HUES48 (cell line): ENCODE data around the gene CORO1C.
A peak's percentile ranks its signal among the peaks of the same experiment; 100 is the strongest.
"Not testable (repeated sequence)": the region's sequence is repeated elsewhere in the genome, so short reads cannot be mapped to it uniquely, and the experiment has no call there.

Experiments
- H3K27ac ChIP-seq: one replicate; pipeline ENCODE4 v1.7.0; 2013; ENCODE audit warnings: low read depth, low read length, inconsistent platforms
- H3K27me3 ChIP-seq: 2 replicates; pipeline ENCODE4 v1.6.1; 2013; ENCODE audit warnings: mild to moderate bottlenecking, low read length; ENCODE audit not compliant: control insufficient read depth, insufficient read depth
- H3K36me3 ChIP-seq: 2 replicates; pipeline ENCODE4 v1.6.1; 2013; ENCODE audit warnings: low read length; ENCODE audit not compliant: control insufficient read depth, insufficient read depth
- H3K4me1 ChIP-seq: 2 replicates; pipeline ENCODE4 v1.6.1; 2013; ENCODE audit warnings: mild to moderate bottlenecking, low read length; ENCODE audit not compliant: control insufficient read depth, insufficient read depth
- H3K4me3 ChIP-seq: 2 replicates; pipeline ENCODE4 v1.5.1; 2013; ENCODE audit warnings: mild to moderate bottlenecking, low read depth, low read length
- H3K9ac ChIP-seq: 2 replicates; pipeline ENCODE4 v1.6.1; 2013; ENCODE audit warnings: mild to moderate bottlenecking, low read depth, low read length, moderate library complexity
- H3K9me3 ChIP-seq: 2 replicates; pipeline ENCODE4 v1.6.1; 2013; ENCODE audit warnings: low read length; ENCODE audit not compliant: control insufficient read depth, insufficient read depth

CORO1C gene

DNA sequence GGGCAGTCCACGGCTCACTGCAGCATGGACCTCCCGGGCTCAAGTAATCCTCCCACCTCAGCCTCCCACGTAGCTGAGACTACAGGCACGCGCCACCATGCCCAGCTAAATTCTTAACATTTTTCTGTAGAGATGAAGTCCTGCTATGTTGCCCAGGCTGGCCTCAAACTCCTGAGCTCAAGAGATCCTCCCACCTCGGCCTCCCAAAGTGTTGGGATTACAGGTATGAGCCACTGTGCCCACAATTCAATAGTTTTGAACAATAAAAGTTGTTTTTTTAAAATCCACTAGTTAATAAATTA, 1.9 kb upstream of the CORO1C start:
- H3K4me1 ChIP-seq: peaks cover 16% of the 10 kb centered on the region
- H3K9me3 ChIP-seq, H3K4me3 ChIP-seq, H3K27me3 ChIP-seq, H3K9ac ChIP-seq, H3K36me3 ChIP-seq, H3K27ac ChIP-seq: not testable (repeated sequence)

DNA sequence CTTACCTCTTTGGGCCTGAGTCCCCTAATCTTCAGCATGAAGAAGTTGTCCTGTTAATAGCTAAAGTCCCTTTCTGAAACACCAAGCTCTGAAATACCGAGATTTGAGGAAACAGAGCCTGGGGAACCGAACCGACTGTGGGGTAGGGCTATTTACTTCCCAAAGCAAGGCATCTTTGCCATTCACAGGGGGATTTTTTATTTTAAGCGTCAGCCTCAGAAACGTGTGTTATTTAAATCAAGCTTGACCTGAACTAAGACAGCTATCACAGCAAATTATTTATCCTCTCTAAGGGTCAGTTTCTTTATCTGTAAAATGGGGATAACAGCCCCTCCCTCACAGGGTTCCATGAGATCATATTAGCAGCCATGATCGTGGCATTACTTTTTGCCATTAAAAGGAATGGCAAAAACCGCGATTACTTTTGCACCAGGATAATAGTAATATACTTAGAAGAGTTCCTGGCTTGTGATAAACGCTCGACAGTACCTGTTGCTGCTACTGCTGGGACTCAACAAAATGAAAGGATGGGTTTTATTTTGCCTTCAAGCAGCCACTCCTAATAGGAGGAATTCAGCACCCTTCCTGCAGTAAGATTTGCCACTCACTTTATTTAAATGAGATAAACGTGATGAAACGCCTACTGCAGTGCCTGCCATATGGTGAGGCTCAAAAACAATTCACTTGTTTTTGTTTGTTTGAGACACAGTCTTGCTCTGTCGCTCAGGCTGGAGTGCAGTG, 1.3 kb upstream of the CORO1C start:
- Histone ChIP-seq H3K4me1 (peaks cover 16% of the 10 kb centered on the region), H3K27ac (peak overlapping the region; percentile 82), H3K4me3 (peak overlapping the region; percentile 61), H3K9ac (no peak overlapping the region; the same call in 1 of the 2 replicates), H3K9me3 (no peaks in the 10 kb centered on the region), H3K36me3 (no peaks in the 10 kb centered on the region), H3K27me3 (no peaks in the 10 kb centered on the region)

DNA sequence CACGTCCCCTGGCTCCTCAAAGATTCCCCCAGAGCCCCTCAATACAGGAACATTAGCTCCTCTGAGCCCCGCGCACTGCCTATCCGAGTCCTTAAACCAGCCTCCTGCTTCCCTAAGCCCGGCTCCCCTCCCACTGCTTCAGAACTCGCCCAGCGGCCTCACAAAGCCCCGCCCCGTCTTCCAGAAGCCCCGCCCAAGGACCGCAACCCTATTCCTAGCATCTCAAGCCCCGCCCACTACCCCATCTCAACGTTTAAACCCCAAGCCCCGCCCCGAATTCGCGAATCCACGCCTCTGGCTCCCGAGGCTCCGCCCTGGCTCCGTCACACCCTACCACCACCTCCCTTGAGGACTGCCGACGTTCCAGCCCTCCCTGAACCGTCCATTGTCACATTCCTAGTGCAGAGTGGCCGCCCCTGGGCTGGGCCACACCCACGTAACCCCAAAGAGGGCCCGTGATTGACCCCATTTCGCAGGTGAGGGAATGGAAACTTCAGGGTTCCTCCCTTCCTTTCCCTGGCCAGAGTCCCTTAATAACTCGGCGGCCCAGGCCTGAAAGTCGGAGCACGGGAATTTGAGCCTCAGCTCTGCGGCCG, 646 bp upstream of the CORO1C start:
- peak overlapping the region; percentile 97 for H3K27ac ChIP-seq
- peak overlapping the region; percentile 58 for H3K9ac ChIP-seq
- H3K27me3 ChIP-seq: no peaks in the 10 kb centered on the region
- no peaks in the 10 kb centered on the region for H3K9me3 ChIP-seq
- H3K4me1 ChIP-seq: peaks cover 16% of the 10 kb centered on the region
- peak overlapping the region; percentile 85 for H3K4me3 ChIP-seq
- no peaks in the 10 kb centered on the region for H3K36me3 ChIP-seq

DNA sequence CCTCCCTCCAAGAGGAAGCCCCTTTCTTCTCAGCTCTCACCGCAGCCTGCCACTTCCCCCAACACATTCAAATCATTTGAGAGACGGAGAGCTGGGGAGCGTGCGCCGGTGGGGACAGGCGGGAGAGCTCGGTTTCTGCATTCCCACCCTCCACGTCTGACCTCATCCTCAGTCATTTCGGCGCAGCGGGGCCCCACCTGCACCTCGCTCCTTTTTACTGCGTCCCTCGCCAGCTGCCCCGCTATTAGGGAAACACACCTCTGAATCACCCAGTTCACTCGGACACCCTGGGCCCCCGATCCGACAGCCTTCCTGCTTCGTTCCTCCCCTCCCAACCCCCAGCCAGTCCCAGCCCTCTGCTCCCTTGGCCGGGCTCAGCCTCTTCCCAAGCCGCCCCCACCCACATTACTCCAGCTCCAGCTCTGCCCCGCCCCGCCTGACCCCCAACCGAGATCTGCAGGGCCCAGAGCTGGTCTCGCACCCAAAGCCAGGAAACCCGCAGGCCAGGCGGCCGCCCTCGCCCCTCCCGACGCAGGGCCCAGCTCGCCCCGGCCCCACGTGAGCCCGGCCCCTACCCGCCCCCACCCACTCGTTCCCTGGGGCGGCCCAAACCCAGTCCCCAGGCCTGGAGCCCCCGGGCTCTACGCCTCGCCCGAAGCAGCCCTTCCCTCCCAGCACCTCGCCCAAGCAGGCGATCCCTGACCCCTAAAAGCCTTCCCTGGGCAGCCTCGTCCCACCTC, 783 bp downstream of the CORO1C start:
- Histone ChIP-seq H3K27ac (peak overlapping the region; percentile 97), H3K36me3 (no peaks in the 10 kb centered on the region), H3K4me3 (peak overlapping the region; percentile 85), H3K9ac (peak overlapping the region; percentile 76), H3K4me1 (peaks cover 17% of the 10 kb centered on the region), H3K9me3 (no peaks in the 10 kb centered on the region), H3K27me3 (no peaks in the 10 kb centered on the region)

DNA sequence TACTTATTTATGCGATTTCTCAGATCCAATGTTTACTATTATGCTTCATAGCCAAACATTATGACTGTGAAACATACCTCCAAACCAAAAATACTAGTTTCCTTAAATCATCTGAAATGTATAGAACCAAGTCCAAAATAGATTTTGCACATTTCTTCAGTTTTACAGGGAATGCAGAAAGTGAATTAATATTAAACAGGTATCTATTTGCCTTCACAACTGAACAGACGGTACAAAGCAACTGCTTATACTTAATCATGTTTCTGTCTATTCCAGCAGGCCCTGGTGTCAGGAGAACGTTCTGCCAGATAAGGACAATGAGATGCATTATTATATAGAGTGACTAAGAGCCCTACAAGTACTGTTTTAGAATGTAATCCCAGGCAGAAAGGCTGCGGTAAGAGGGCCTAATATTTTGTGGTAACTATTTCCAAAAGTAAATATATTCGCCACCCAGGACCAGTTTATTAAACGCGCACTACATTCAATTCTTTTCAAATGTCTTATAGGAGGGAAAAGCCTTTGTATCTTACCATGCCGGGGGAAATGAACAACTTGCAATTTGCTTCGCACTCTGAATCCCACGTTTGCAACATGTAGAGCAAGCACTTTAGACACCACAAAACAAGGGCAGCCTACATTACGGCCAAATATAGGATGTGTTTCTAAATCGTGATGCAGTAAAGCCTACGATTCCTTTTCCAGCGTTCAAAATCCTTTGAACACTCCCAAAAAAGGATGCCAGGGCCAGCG, 1.5 kb downstream of the CORO1C start:
- Histone ChIP-seq H3K27ac (peak overlapping the region; percentile 97), H3K4me3 (peak overlapping the region; percentile 85), H3K4me1 (peaks cover 24% of the 10 kb centered on the region), H3K36me3 (no peaks in the 10 kb centered on the region), H3K9ac (peak overlapping the region; percentile 66), H3K9me3 (no peaks in the 10 kb centered on the region), H3K27me3 (no peaks in the 10 kb centered on the region)

DNA sequence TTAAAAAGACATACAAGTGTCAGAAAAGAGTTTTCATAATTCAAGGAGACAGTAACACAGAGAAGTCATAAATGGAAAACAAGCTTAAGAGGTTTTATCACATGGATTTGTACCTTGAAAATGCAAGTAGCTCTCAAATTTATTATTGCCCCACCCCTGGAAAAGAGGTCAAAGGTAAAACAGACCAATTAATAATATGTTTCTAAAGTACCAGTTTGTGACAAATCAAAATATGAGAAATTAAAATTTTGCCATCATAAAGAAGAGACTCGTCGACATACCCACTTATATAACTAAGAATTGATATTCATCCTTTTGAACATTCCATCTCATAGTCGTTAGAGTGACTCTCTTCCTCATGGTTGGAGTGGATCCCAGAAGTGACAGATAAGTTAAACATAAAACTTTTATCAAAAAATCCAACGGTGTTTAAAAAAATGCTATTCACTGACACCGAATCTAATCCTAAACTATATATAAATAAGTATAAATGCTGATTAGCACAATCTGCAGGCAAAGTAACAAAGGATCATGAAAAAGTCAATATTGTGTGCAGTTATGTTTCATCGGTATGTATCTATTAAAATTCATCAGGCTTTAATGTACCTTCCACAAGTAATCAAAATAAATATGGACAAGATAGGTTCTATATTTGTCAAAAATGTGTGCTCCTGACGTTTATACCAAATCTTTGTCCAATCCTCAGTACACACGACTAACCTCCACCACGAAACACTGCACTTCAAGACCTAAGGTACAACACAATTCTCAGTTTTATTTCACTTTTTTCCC, 2.3 kb downstream of the CORO1C start:
- Histone ChIP-seq H3K27ac (peak overlapping the region; percentile 97), H3K4me3 (peak overlapping the region; percentile 85), H3K36me3 (no peaks in the 10 kb centered on the region), H3K4me1 (peaks cover 32% of the 10 kb centered on the region), H3K27me3 (no peaks in the 10 kb centered on the region), H3K9ac (no peak overlapping the region), H3K9me3 (no peaks in the 10 kb centered on the region)

DNA sequence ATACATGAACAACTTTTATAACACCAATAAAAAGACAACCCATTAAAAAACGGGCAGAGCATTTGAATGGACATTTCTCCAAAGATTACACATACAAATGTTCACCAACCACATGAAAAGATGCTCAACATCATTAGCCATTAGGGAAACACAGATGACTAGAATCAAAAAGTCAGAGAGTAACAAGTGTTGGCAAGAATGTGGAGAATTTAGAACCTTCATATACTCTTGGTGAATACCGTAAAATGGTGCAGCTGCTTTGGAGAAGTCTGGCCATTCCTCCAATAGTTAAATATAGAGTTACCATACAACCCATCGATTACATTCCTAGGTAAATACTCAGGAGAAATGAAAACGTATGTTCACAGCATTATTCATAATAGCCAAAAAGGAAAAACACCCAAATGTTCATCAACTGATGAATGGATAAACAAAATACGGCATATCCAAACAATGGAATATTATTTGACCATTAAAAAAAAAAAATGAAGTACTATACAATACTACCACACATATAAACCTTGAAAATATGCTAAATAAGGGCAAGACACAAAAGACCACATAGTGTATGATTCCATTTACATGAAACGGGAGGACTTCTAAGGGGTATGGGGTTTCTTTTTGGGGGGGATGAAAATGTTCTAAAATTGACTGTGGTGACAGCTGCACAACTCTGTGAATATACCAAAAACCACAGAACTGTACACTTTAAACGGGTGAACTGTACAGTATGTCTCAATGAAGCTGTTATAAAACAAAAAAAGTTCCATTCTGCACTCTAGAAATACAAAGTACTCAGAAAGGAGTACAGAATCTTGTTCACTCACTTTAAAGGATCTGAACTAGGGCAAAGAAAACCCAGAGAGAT, 3.2 kb downstream of the CORO1C start:
- no peak overlapping the region for H3K27ac ChIP-seq
- no peaks in the 10 kb centered on the region for H3K27me3 ChIP-seq
- no peaks in the 10 kb centered on the region for H3K9me3 ChIP-seq
- H3K4me1 ChIP-seq: peaks cover 41% of the 10 kb centered on the region
- H3K36me3 ChIP-seq: no peaks in the 10 kb centered on the region
- H3K9ac ChIP-seq: no peak overlapping the region
- H3K4me3 ChIP-seq: no peak overlapping the region

DNA sequence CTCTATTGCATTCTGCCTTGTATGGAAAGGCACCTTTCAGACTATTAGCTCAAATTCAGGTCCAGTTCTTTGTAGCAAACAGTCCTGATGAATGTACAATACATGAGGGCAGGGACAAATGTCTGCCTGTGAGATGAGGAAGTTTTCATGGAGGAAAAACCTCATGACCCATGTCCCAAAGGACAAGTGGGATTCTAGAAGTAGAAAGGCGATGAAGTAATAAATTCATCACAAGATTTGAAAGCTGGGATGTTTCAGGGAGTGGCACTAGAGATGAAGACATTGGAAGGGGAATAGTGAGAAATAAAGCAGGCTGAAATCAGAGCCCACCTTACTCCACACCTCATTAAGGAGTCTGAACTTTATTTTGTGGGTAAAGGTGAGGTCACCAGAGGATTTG, 4.2 kb downstream of the CORO1C start:
- H3K4me3 ChIP-seq: no peak overlapping the region
- no peak overlapping the region for H3K9ac ChIP-seq
- no peak overlapping the region for H3K27ac ChIP-seq
- no peaks in the 10 kb centered on the region for H3K9me3 ChIP-seq
- no peaks in the 10 kb centered on the region for H3K27me3 ChIP-seq
- peaks cover 42% of the 10 kb centered on the region for H3K4me1 ChIP-seq
- no peaks in the 10 kb centered on the region for H3K36me3 ChIP-seq

DNA sequence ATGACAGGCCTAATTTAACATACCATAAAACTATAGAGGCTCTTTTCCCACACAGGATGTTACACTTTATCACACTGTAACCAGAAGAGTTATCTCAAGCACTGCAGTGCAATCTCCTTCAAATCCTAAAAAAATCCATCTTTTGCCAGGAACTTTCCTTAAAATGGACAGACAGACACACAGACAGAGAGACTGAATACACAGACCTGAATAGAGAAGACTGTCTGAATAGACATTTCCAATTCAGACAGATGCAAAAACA, 6.5 kb downstream of the CORO1C start:
- no peaks in the 10 kb centered on the region for H3K9me3 ChIP-seq
- H3K4me3 ChIP-seq: no peak overlapping the region
- H3K9ac ChIP-seq: no peak overlapping the region
- no peaks in the 10 kb centered on the region for H3K36me3 ChIP-seq
- H3K4me1 ChIP-seq: peaks cover 55% of the 10 kb centered on the region
- no peaks in the 10 kb centered on the region for H3K27me3 ChIP-seq
- no peak overlapping the region for H3K27ac ChIP-seq
